Neuronal stem cell (in vitro differentiated cells): ENCODE results near the gene ANKMY1.
A peak's percentile ranks its signal among the peaks of the same experiment; 100 is the strongest.

Source experiments
- DNase-seq: peaks from one replicate; pipeline ENCODE4 v3.0.0-alpha.2; 2013; ENCODE audit warnings: low spot score
- H2AFZ ChIP-seq: one replicate; pipeline ENCODE4 v1.6.1; 2013; ENCODE audit warnings: mild to moderate bottlenecking, low read length, inconsistent platforms
- H2AK5ac ChIP-seq: 2 replicates; pipeline ENCODE4 v1.6.1; 2013; ENCODE audit warnings: low read depth, mild to moderate bottlenecking, inconsistent platforms, low read length, moderate library complexity, mixed read lengths
- H2BK120ac ChIP-seq: 2 replicates; pipeline ENCODE4 v1.6.1; 2013; ENCODE audit warnings: low read depth, mild to moderate bottlenecking, inconsistent platforms, low read length, moderate library complexity, mixed read lengths
- H2BK12ac ChIP-seq: one replicate; pipeline ENCODE4 v1.6.1; 2013; ENCODE audit warnings: low read length, inconsistent platforms
- H2BK15ac ChIP-seq: 2 replicates; pipeline ENCODE4 v1.6.1; 2013; ENCODE audit warnings: mild to moderate bottlenecking, low read length, inconsistent platforms, mixed read lengths
- H2BK5ac ChIP-seq: one replicate; pipeline ENCODE4 v1.6.1; 2013; ENCODE audit warnings: inconsistent platforms, mild to moderate bottlenecking, low read length, moderate library complexity
- H3K14ac ChIP-seq: one replicate; pipeline ENCODE4 v1.6.1; 2013; ENCODE audit warnings: low read length, inconsistent platforms
- H3K18ac ChIP-seq: 2 replicates; pipeline ENCODE4 v1.6.1; 2013; ENCODE audit warnings: low read length, inconsistent platforms
- H3K23ac ChIP-seq: 2 replicates; pipeline ENCODE4 v1.6.1; 2013; ENCODE audit warnings: low read depth, mild to moderate bottlenecking, mixed read lengths, low read length, inconsistent platforms; ENCODE audit not compliant: poor library complexity
- H3K27ac ChIP-seq: replicated peaks from 3 replicates; pipeline ENCODE4 v1.5.1; 2013; ENCODE audit warnings: low read length, inconsistent platforms
- H3K27me3 ChIP-seq, 3 experiments: 2 replicates each; pipeline ENCODE4 v1.6.1; 2013; ENCODE audit warnings: low read length in 3 of 3, mild to moderate bottlenecking in 2 of 3, inconsistent platforms in 1 of 3, low read depth in 1 of 3, mixed read lengths in 1 of 3, moderate library complexity in 1 of 3; ENCODE audit not compliant: control insufficient read depth in 3 of 3, insufficient read depth in 3 of 3
- H3K36me3 ChIP-seq, 2 donors: replicated peaks in 1 of 2; 2 replicates each; pipeline ENCODE4 v1.6.1; 2013; ENCODE audit warnings: low read length in 2 of 2; ENCODE audit not compliant: control insufficient read depth in 2 of 2, insufficient read depth in 2 of 2
- H3K4ac ChIP-seq: 2 replicates; pipeline ENCODE4 v1.6.1; 2013; ENCODE audit warnings: inconsistent platforms, mild to moderate bottlenecking, low read length, moderate library complexity
- H3K4me1 ChIP-seq, 2 donors: 1 replicate in 1 of 2; 2 replicates in 1 of 2; pipeline ENCODE4 v1.6.1; 2013; ENCODE audit warnings: low read length in 2 of 2, low read depth in 1 of 2; ENCODE audit not compliant: control insufficient read depth in 2 of 2, insufficient read depth in 1 of 2
- H3K4me2 ChIP-seq: one replicate; pipeline ENCODE4 v1.6.1; 2013; ENCODE audit warnings: mild to moderate bottlenecking, low read length, inconsistent platforms; ENCODE audit not compliant: insufficient read depth, poor library complexity, severe bottlenecking
- H3K4me3 ChIP-seq, 2 donors: 2 replicates each; pipeline ENCODE4 v1.5.1; 2013; ENCODE audit warnings: low read length in 2 of 2, mild to moderate bottlenecking in 2 of 2, inconsistent platforms in 1 of 2, moderate library complexity in 1 of 2
- H3K79me1 ChIP-seq: one replicate; pipeline ENCODE4 v1.6.1; 2013; ENCODE audit warnings: low read depth, mild to moderate bottlenecking, inconsistent platforms, low read length, moderate library complexity
- H3K9ac ChIP-seq: one replicate; pipeline ENCODE4 v1.6.1; 2013; ENCODE audit warnings: mild to moderate bottlenecking, low read depth, low read length, inconsistent platforms; ENCODE audit not compliant: poor library complexity
- H3K9me3 ChIP-seq, 2 donors: replicated peaks in 1 of 2; 2 replicates each; pipeline versions ENCODE3 to v1.6.1; 2013; ENCODE audit warnings: low read length in 2 of 2, mild to moderate bottlenecking in 2 of 2, inconsistent platforms in 1 of 2, low read depth in 1 of 2, mixed read lengths in 1 of 2, moderate library complexity in 1 of 2; ENCODE audit not compliant: control insufficient read depth in 2 of 2, insufficient read depth in 1 of 2
- H4K8ac ChIP-seq: one replicate; pipeline ENCODE4 v1.6.1; 2013; ENCODE audit warnings: low read depth, mild to moderate bottlenecking, inconsistent platforms, low read length, moderate library complexity
- H4K91ac ChIP-seq: one replicate; pipeline ENCODE4 v1.6.1; 2013; ENCODE audit warnings: low read length, low read depth, mild to moderate bottlenecking, inconsistent platforms; ENCODE audit not compliant: poor library complexity
- WGBS, 2 donors: extraction: QIAGEN DNeasy Blood & Tissue Kit; methylation state at CpG; one replicate each; pipeline ENCODE4 v1.1.7; 2013; ENCODE audit warnings: missing lambda C conversion rate in 2 of 2, mixed read lengths in 1 of 2; ENCODE audit not compliant: insufficient read length in 2 of 2, insufficient replicate concordance in 1 of 2; ENCODE audit errors: extremely low coverage in 2 of 2; 5-methylcytosine and 5-hydroxymethylcytosine counted together

ANKMY1 gene

DNA sequence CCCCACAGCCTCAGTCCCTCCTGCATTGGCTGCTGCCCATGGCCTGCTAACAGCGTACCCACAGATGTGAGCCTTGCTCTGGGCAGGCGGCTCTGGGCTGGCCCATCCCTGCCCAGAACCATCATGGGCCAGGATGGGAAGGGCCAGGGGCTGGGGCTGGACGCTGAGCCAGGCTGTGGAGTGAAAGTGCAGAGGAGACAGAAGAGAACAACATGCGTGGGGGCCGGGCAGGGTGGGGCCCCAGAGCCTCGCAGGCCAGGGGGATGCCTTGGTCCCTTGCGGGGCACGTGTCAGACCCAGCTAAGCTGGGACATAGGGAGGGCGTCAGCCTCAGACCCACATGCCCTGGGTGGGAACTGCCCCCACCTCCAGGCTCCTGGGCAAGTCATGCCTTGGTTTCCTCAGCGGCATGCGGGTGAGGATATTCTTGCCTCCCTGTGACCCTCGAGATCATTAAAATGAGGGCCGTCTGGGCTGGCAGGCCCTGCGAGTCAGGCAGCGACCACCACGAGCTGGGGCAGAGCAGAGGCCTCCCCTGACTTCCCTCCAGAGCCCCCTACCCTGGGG, 95.0 kb downstream of the ANKMY1 start:
- no peak overlapping the region for H3K4me3 ChIP-seq
- H2BK12ac ChIP-seq, result no peak overlapping the region
- H2BK5ac ChIP-seq, result no peak overlapping the region
- H3K4ac ChIP-seq, result no peak overlapping the region
- WGBS, 2 donors, result no CpG with 5 or more reads among the region's 16 CpGs
- DNase-seq, result no peak
- H3K79me1 ChIP-seq, result peaks cover 14% of the 10 kb centered on the region
- H3K4me2 ChIP-seq, result no peak overlapping the region
- no peak overlapping the region for H3K23ac ChIP-seq
- H3K9me3 ChIP-seq, result peaks cover 0 to 4% of the 10 kb centered on the region in 2 donors
- H2BK120ac ChIP-seq, result no peak overlapping the region
- no peak overlapping the region for H2BK15ac ChIP-seq
- no peak overlapping the region for H2AFZ ChIP-seq
- no peak overlapping the region for H3K27ac ChIP-seq
- no peak overlapping the region for H4K91ac ChIP-seq
- H4K8ac ChIP-seq, result no peak overlapping the region
- H3K27me3 ChIP-seq, result peaks cover 0 to 2% (median 0%) of the 10 kb centered on the region in 3 experiments
- H3K18ac ChIP-seq, result peak overlapping the region; percentile 48
- H2AK5ac ChIP-seq, result no peak overlapping the region
- no peak overlapping the region for H3K14ac ChIP-seq
- peaks cover 17 to 33% of the 10 kb centered on the region in 2 donors for H3K4me1 ChIP-seq
- H3K9ac ChIP-seq, result no peak overlapping the region
- peaks cover 36 to 57% of the 10 kb centered on the region in 2 donors for H3K36me3 ChIP-seq

DNA sequence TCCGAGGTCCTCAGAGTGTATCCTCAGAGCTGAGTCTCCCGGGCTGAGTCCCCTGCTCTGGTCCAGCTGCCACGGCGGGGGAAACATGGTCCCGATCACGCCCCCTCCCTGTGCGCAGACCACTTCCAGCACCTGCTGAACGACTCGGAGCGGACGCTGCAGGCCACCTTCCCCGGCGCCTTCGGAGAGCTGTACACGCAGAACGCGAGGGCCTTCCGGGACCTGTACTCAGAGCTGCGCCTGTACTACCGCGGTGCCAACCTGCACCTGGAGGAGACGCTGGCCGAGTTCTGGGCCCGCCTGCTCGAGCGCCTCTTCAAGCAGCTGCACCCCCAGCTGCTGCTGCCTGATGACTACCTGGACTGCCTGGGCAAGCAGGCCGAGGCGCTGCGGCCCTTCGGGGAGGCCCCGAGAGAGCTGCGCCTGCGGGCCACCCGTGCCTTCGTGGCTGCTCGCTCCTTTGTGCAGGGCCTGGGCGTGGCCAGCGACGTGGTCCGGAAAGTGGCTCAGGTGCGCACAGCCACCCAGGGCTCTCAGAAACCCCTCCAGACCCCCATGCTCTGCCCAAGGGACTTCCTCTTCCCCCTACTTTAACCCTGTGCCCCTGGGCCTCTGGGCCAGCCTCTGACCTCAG, 95.6 kb downstream of the ANKMY1 start:
- H3K4ac ChIP-seq, result no peak overlapping the region
- H2AK5ac ChIP-seq, result no peak overlapping the region
- H2BK12ac ChIP-seq, result no peak overlapping the region
- H3K9me3 ChIP-seq, result peaks cover 0 to 4% of the 10 kb centered on the region in 2 donors
- no peak overlapping the region for H2BK15ac ChIP-seq
- no peak overlapping the region for H3K27ac ChIP-seq
- peaks cover 18% of the 10 kb centered on the region for H3K79me1 ChIP-seq
- peaks cover 22 to 34% of the 10 kb centered on the region in 2 donors for H3K4me1 ChIP-seq
- peaks cover 0 to 2% (median 0%) of the 10 kb centered on the region in 3 experiments for H3K27me3 ChIP-seq
- H4K8ac ChIP-seq, result no peak overlapping the region
- no peak overlapping the region for H3K18ac ChIP-seq
- H3K14ac ChIP-seq, result no peak overlapping the region
- H2AFZ ChIP-seq, result no peak overlapping the region
- no peak overlapping the region for H3K9ac ChIP-seq
- no peak overlapping the region for H2BK120ac ChIP-seq
- no peak overlapping the region for H4K91ac ChIP-seq
- H3K23ac ChIP-seq, result peak overlapping the region; percentile 55
- no peak for DNase-seq
- H3K36me3 ChIP-seq, result peaks cover 35 to 57% of the 10 kb centered on the region in 2 donors
- no CpG with 5 or more reads among the region's 41 CpGs for WGBS, 2 donors
- no peak overlapping the region for H3K4me3 ChIP-seq
- H3K4me2 ChIP-seq, result no peak overlapping the region
- no peak overlapping the region for H2BK5ac ChIP-seq

DNA sequence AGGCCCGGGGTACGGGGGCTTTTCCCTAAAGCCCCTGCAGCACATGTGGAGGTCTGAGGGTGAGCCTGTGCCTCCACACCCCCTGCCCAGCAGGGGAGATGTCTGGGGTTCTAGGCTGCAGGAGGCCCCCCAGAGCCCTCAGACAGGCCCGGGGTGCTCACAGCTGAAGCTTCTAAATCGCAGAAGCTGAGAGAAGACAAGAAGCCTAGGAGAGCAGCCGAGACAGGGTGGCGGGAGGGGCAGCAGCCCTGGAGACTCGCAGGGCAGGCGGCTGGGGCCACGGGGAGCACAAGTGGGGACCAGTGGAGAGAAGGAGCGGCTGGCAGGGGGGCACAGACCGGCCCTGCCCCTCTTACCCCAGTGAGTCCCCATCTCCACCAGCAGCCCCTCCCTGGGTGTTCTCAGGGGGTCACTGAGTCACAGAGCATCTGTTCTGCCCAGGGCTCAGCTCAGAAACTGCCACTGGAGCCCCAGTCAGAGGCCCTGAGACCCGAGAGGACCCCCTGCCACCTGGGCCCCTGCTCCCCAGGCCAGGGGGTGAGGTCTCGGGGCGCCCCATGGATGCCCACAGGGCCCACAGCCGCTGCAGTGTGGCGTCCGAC, 96.2 kb downstream of the ANKMY1 start:
- no peak overlapping the region for H3K9ac ChIP-seq
- peaks cover 28 to 34% of the 10 kb centered on the region in 2 donors for H3K4me1 ChIP-seq
- H2BK5ac ChIP-seq, result no peak overlapping the region
- H2BK120ac ChIP-seq, result no peak overlapping the region
- H3K23ac ChIP-seq, result peak overlapping the region; percentile 55
- WGBS, 2 donors, result no CpG with 5 or more reads among the region's 17 CpGs
- no peak overlapping the region for H2AFZ ChIP-seq
- H3K36me3 ChIP-seq, result peaks cover 32 to 52% of the 10 kb centered on the region in 2 donors
- no peak overlapping the region for H4K91ac ChIP-seq
- no peak overlapping the region for H3K4me3 ChIP-seq
- H2BK12ac ChIP-seq, result no peak overlapping the region
- no peak overlapping the region for H3K27ac ChIP-seq
- DNase-seq, result no peak
- no peak overlapping the region for H2AK5ac ChIP-seq
- peaks cover 0 to 4% of the 10 kb centered on the region in 2 donors for H3K9me3 ChIP-seq
- no peak overlapping the region for H4K8ac ChIP-seq
- peaks cover 18% of the 10 kb centered on the region for H3K79me1 ChIP-seq
- no peak overlapping the region for H3K18ac ChIP-seq
- no peak overlapping the region for H2BK15ac ChIP-seq
- peaks cover 0 to 2% (median 0%) of the 10 kb centered on the region in 3 experiments for H3K27me3 ChIP-seq
- no peak overlapping the region for H3K14ac ChIP-seq
- H3K4ac ChIP-seq, result no peak overlapping the region
- no peak overlapping the region for H3K4me2 ChIP-seq

DNA sequence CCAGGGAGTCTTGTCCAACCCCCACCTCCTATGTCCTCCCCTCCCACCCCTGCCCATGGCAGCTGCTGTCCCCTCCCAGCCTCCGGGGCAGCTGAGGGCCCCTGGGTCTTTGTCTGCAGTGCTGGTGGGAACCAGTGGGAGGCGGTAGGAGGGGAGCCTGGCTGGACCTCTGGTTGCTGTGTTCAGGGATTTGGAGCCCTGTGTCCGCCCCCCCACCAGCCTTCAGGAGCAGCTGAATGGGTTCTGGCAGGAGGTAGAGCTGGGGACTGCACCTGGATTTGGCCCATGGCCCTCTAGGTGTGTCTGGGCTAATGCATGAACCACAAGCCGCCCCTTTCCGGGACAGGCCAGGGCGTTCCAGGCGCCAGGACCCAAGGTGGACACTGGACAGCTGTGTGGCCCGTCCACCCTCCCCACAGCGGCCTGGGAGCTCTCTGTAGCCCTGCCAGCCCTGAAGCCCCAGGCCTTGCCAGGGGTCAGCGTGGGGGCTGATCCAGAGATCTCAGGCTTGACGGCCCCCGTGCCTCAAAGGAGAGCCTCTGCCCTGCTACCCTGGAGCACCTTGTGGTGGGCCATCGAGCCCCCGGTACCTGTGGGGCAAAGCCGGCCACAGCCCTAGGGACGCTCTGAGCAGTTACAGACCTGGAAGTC, 96.9 kb downstream of the ANKMY1 start:
- Histone ChIP-seq H3K9me3 (peaks cover 0 to 4% of the 10 kb centered on the region in 2 donors), H2BK5ac (no peak overlapping the region), H4K91ac (no peak overlapping the region), H2BK120ac (no peak overlapping the region), H3K4me3 (no peak overlapping the region), H3K27ac (no peak overlapping the region), H2BK15ac (no peak overlapping the region), H3K4ac (no peak overlapping the region), H3K4me2 (no peak overlapping the region), H3K9ac (no peak overlapping the region), H2AFZ (no peak overlapping the region), H3K14ac (no peak overlapping the region), H2BK12ac (no peak overlapping the region), H3K36me3 (peaks cover 32 to 49% of the 10 kb centered on the region in 2 donors), H2AK5ac (no peak overlapping the region), H4K8ac (no peak overlapping the region), H3K79me1 (peaks cover 22% of the 10 kb centered on the region), H3K4me1 (peaks cover 34 to 40% of the 10 kb centered on the region in 2 donors), H3K27me3 (peaks cover 0 to 5% (median 0%) of the 10 kb centered on the region in 3 experiments), H3K18ac (no peak overlapping the region), H3K23ac (peak overlapping the region; percentile 85)
- no peak for DNase-seq
- WGBS, 2 donors, result no CpG with 5 or more reads among the region's 16 CpGs
